IMR-90 (cell line): ENCODE data around the gene SHISAL1. TPM values are rescaled to one million over a fixed set of nuclear protein-coding genes. Genes with fewer than 3 reads are reported as not detected.

ENCODE experiments used
- ATAC-seq: fragments of 200-7000 bp; cut with Tn5 transposase; 2 replicates; pipeline ENCODE4 v1.9.1; 2020; ENCODE audit warnings: low read depth, mild to moderate bottlenecking, moderate library complexity
- BruUV-seq: library from RNA; stranded (reverse); fragments of 400-500 nt; replicated peaks from 2 replicates; lab custom pipeline; 2021; lab: Mats Ljungman, UMichigan
- CTCF ChIA-PET: fragments of 300-600 bp; formaldehyde crosslinking; extraction: SDS; loops from one replicate; lab custom pipeline; 2021; ENCODE audit warnings: antibody characterized with exemption; lab: Yijun Ruan, JAX
- POLR2A ChIA-PET: fragments of 300-600 bp; sonication (Branson Sonifier 250); formaldehyde crosslinking; loops from one replicate; lab custom pipeline; 2022; ENCODE audit warnings: antibody characterized with exemption; ENCODE audit not compliant: unreplicated experiment; lab: Charles Lee
- DNase-seq: peaks from one replicate; pipeline ENCODE4 v3.0.0; 2013
- H2AFZ ChIP-seq: replicated peaks from 2 replicates; pipeline ENCODE3; 2013; ENCODE audit warnings: low read length, mild to moderate bottlenecking; ENCODE audit not compliant: poor library complexity
- H2AK5ac ChIP-seq: 2 replicates; pipeline ENCODE4 v1.6.1; 2013; ENCODE audit warnings: low read depth, low read length, inconsistent platforms
- H2AK9ac ChIP-seq: replicated peaks from 2 replicates; pipeline ENCODE3; 2013; ENCODE audit warnings: mild to moderate bottlenecking, low read depth, low read length, moderate library complexity; ENCODE audit not compliant: poor library complexity
- H2BK120ac ChIP-seq: 2 replicates; pipeline ENCODE4 v1.6.1; 2013; ENCODE audit warnings: low read depth, low read length, inconsistent platforms
- H2BK15ac ChIP-seq: 3 replicates; pipeline ENCODE4 v1.6.1; 2013; ENCODE audit warnings: low read depth, low read length, inconsistent platforms
- H2BK20ac ChIP-seq: 2 replicates; pipeline ENCODE4 v1.6.1; 2013; ENCODE audit warnings: low read depth, mild to moderate bottlenecking, inconsistent platforms, low read length, moderate library complexity
- H2BK5ac ChIP-seq: 2 replicates; pipeline ENCODE4 v1.6.1; 2013; ENCODE audit warnings: mild to moderate bottlenecking, low read depth, low read length, inconsistent platforms; ENCODE audit not compliant: poor library complexity, severe bottlenecking
- H3K14ac ChIP-seq: replicated peaks from 2 replicates; pipeline ENCODE4 v1.6.1; 2013; ENCODE audit warnings: low read depth, low read length, inconsistent platforms
- H3K18ac ChIP-seq: 2 replicates; pipeline ENCODE4 v1.6.1; 2013; ENCODE audit warnings: low read depth, low read length, control low read depth
- H3K23ac ChIP-seq: 2 replicates; pipeline ENCODE4 v1.6.1; 2013; ENCODE audit warnings: low read depth, low read length, inconsistent platforms
- H3K27ac ChIP-seq: 2 replicates; pipeline ENCODE4 v1.5.1; 2013; ENCODE audit warnings: mild to moderate bottlenecking, control low read depth, low read length; ENCODE audit not compliant: insufficient read depth
- H3K27me3 ChIP-seq: 2 replicates; pipeline ENCODE4 v1.6.1; 2013; ENCODE audit warnings: low read length; ENCODE audit not compliant: control insufficient read depth, insufficient read depth
- H3K36me3 ChIP-seq: 2 replicates; pipeline ENCODE4 v1.6.1; 2013; ENCODE audit warnings: low read length, mixed read lengths; ENCODE audit not compliant: control insufficient read depth, insufficient read depth
- H3K4ac ChIP-seq: 2 replicates; pipeline ENCODE4 v1.6.1; 2013; ENCODE audit warnings: low read depth, low read length, inconsistent platforms
- H3K4me1 ChIP-seq: 2 replicates; pipeline ENCODE4 v1.6.1; 2013; ENCODE audit warnings: low read length, mixed read lengths; ENCODE audit not compliant: control insufficient read depth, insufficient read depth
- H3K4me2 ChIP-seq: 2 replicates; pipeline ENCODE4 v1.6.1; 2013; ENCODE audit warnings: low read depth, mild to moderate bottlenecking, control low read depth, low read length, moderate library complexity
- H3K4me3 ChIP-seq: 2 replicates; pipeline ENCODE4 v1.5.1; 2013; ENCODE audit warnings: low read depth, mild to moderate bottlenecking, control low read depth, low read length, moderate library complexity; ENCODE audit not compliant: insufficient read depth
- H3K56ac ChIP-seq: 2 replicates; pipeline ENCODE4 v1.6.1; 2013; ENCODE audit warnings: low read length, inconsistent platforms; ENCODE audit not compliant: insufficient read depth; ENCODE audit errors: extremely low read depth
- H3K79me1 ChIP-seq, 2 experiments: 2 replicates each; pipeline ENCODE4 v1.6.1; 2013; ENCODE audit warnings: low read length in 2 of 2, inconsistent platforms in 1 of 2, low read depth in 1 of 2
- H3K9ac ChIP-seq: 2 replicates; pipeline ENCODE4 v1.6.1; 2013; ENCODE audit warnings: low read depth, low read length, control low read depth
- H3K9me1 ChIP-seq: 2 replicates; pipeline ENCODE4 v1.6.1; 2013; ENCODE audit warnings: low read length, inconsistent platforms; ENCODE audit not compliant: insufficient read depth
- H3K9me3 ChIP-seq: 2 replicates; pipeline ENCODE4 v1.6.1; 2013; ENCODE audit warnings: low read length; ENCODE audit not compliant: control insufficient read depth, insufficient read depth
- H4K20me1 ChIP-seq: 2 replicates; pipeline ENCODE4 v1.6.1; 2013; ENCODE audit warnings: low read length, inconsistent platforms; ENCODE audit not compliant: insufficient read depth
- H4K5ac ChIP-seq: 2 replicates; pipeline ENCODE4 v1.6.1; 2013; ENCODE audit warnings: mild to moderate bottlenecking, low read depth, low read length, control low read depth
- H4K8ac ChIP-seq, 2 experiments: 2 replicates each; pipeline ENCODE4 v1.6.1; 2013; ENCODE audit warnings: low read depth in 2 of 2, low read length in 2 of 2, control low read depth in 1 of 2, inconsistent platforms in 1 of 2
- H4K91ac ChIP-seq: 2 replicates; pipeline ENCODE4 v1.6.1; 2013; ENCODE audit warnings: low read depth, low read length, inconsistent platforms; ENCODE audit not compliant: insufficient read depth
- BHLHE40 ChIP-seq: fragments of 150-350 bp; IDR thresholded peaks from 2 replicates; pipeline ENCODE4 v1.6.1; 2016; ENCODE audit warnings: mild to moderate bottlenecking, low read depth, low read length
- CEBPB ChIP-seq: IDR thresholded peaks from 2 replicates; pipeline ENCODE4 v1.6.1; 2012; ENCODE audit warnings: low read depth, low read length, improper control_type of control experiment
- CHD1 ChIP-seq: IDR thresholded peaks from 2 replicates; pipeline ENCODE4 v1.6.1; 2012; ENCODE audit warnings: low read depth, low read length, improper control_type of control experiment
- FOS ChIP-seq: fragments of 150-350 bp; IDR thresholded peaks from 2 replicates; pipeline ENCODE4 v1.6.1; 2016; ENCODE audit warnings: low read depth, low read length
- MAFK ChIP-seq: IDR thresholded peaks from 2 replicates; pipeline ENCODE4 v1.6.1; 2012; ENCODE audit warnings: low read depth, low read length, improper control_type of control experiment
- MAZ ChIP-seq: IDR thresholded peaks from 2 replicates; pipeline ENCODE4 v1.6.1; 2012; ENCODE audit warnings: low read depth, mild to moderate bottlenecking, low read length, improper control_type of control experiment, moderate library complexity, borderline replicate concordance
- MXI1 ChIP-seq: IDR thresholded peaks from 2 replicates; pipeline ENCODE4 v1.6.1; 2012; ENCODE audit warnings: low read depth, mild to moderate bottlenecking, low read length, moderate library complexity, borderline replicate concordance
- NFE2L2 ChIP-seq: fragments of 150-350 bp; IDR thresholded peaks from 2 replicates; pipeline ENCODE4 v1.6.1; 2016; ENCODE audit warnings: low read depth, mild to moderate bottlenecking, low read length
- RAD21 ChIP-seq: IDR thresholded peaks from 2 replicates; pipeline ENCODE4 v1.6.1; 2012; ENCODE audit warnings: low read length, improper control_type of control experiment
- RCOR1 ChIP-seq: IDR thresholded peaks from 2 replicates; pipeline ENCODE4 v1.6.1; 2012; ENCODE audit warnings: mild to moderate bottlenecking, low read length, improper control_type of control experiment; ENCODE audit not compliant: insufficient replicate concordance
- RFX5 ChIP-seq: IDR thresholded peaks from 2 replicates; pipeline ENCODE4 v1.8.0; 2012; ENCODE audit warnings: low read depth, mild to moderate bottlenecking, low read length, moderate library complexity
- SMC3 ChIP-seq: fragments of 150-350 bp; IDR thresholded peaks from 2 replicates; pipeline ENCODE4 v1.6.1; 2016; ENCODE audit warnings: low read depth, mild to moderate bottlenecking, antibody characterized with exemption, low read length, moderate library complexity
- WGBS, 2 experiments: methylation state at CpG; one replicate each; pipeline versions ENCODE4 v1.1.5 to v1.1.7; 2013; ENCODE audit warnings: missing lambda C conversion rate in 2 of 2; ENCODE audit not compliant: insufficient read length in 1 of 2; ENCODE audit errors: extremely low coverage in 2 of 2; 5-methylcytosine and 5-hydroxymethylcytosine counted together
- dilution Hi-C: fragments of 300-500 bp; cut with HindIII; formaldehyde crosslinking; loops from one replicate; pipeline ENCODE4 v1.14.3; 2018; ENCODE audit warnings: low sequenced_read_pairs; ENCODE audit not compliant: unreplicated experiment
- in situ Hi-C: fragments of 300-500 bp; cut with MboI; formaldehyde crosslinking; loops from 3 replicates; pipeline ENCODE4 v1.14.3; 2019; ENCODE audit warnings: low sequenced_read_pairs, inconsistent platforms, mixed read lengths
- intact Hi-C: fragments of 100-400 bp; cut with micrococcal nuclease; formaldehyde crosslinking; loops from 2 replicates; pipeline ENCODE4 v1.10.0; 2022
- polyA plus RNA-seq, 3 experiments: library from polyadenylated mRNA; depleted of rRNA; stranded (reverse); fragments of >200 nt; gene quantifications; 2 replicates each; pipeline ENCODE4 v1.2.3, GENCODE V29; 2012; ENCODE audit warnings: low replicate concordance in 1 of 3
- total RNA-seq: library from RNA; depleted of rRNA; stranded (reverse); fragments of >200 nt; gene quantifications from 2 replicates; pipeline ENCODE4 v1.2.3, GENCODE V29; 2012
- TF ChIP-seq, protein P1 (sequence below): fragments of 150-350 bp; IDR thresholded peaks from 2 replicates; pipeline ENCODE4 v1.6.1; 2017; ENCODE audit warnings: mild to moderate bottlenecking, antibody characterized with exemption, low read length, low read depth
- TF ChIP-seq, protein P2 (sequence below): fragments of 150-350 bp; IDR thresholded peaks from 2 replicates; pipeline ENCODE4 v1.6.1; 2016; ENCODE audit warnings: low read depth, mild to moderate bottlenecking, low read length, moderate library complexity, borderline replicate concordance

The SHISAL1 gene
- total and polyA plus RNA-seq, 2 of the 4 experiments (the other 2 are of a cell fraction), result 1.0 to 1.4 TPM

DNA sequence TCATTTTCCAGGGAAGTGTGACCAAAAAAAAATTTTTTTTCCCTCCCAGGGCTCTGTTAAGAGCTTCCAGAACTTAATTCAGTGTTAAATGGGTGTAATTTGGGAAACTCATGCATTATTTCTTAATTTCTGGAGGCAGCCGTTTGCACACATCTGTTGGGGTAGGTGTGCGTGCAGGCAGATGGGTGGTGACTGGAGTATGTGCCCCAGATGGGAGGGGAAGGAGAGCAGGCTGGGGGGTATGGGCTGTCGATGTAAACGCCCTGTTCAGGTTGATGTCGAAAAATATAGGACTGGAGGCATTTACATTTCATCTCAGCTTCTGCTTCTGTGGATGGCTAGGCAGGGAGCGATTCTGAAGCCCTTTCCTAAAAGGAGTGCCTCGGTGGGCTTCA lies 13.7 kb upstream of the SHISAL1 start (continued):
- TF ChIP-seq RAD21, result no peak

DNA sequence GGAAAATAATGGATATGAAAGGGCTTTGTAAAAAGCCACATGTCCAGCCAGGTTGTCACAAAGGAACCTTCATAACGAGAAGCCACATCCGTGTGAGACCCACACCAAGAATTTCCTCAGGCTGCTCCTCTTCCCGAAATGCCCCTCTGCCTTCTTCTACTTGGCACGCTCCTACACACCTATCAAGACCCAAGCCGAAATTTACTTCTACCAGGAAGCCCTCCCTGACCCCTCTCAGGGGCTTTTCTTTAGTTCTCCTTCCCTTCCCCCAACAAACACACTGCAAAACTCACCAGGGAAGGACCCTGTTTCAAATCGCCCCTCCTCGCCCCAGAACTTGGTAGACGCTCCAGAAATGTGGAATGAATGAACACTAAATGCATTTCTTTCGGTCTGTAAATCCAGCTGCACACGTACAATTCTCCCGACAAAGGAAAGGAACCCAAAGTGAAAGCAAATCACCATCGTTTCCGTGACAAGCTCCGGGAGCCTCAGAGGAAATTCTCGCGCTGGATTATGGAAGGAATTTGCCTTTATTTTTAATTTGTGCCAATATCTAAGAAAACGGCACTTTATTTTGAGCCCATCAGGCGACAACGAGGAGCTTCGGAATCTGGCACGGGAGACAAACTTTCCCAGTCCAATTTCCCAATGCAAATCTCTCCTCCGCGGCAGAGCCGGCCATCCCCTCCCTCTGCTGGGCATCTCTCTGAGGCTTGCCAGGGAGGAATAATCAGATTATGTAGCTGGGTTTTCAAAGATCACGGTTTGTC lies 13.2 kb upstream of the SHISAL1 start:
- Histone ChIP-seq H3K56ac (peak overlapping the region; percentile 72), H2AK5ac (peak overlapping the region; percentile 34; the same call in 1 of the 2 replicates), H2AFZ (peak overlapping the region; percentile 87), H3K4ac (peak overlapping the region; percentile 83), H3K27me3 (peaks cover 11% of the 10 kb centered on the region), H3K14ac (peak overlapping the region; percentile 88), H3K36me3 (no peaks in the 10 kb centered on the region), H3K9me1 (no peaks in the 10 kb centered on the region; the same call in 1 of the 2 replicates), H3K18ac (peak overlapping the region; percentile 94), H4K8ac (peak overlapping the region; percentile 75 to 83), H2AK9ac (peak overlapping the region; percentile 45), H3K4me2 (peak overlapping the region; percentile 98), H3K4me3 (peak overlapping the region; percentile 57), H3K23ac (peak overlapping the region; percentile 91; the same call in 1 of the 2 replicates), H2BK15ac (peak overlapping the region; percentile 52), H4K20me1 (peaks cover 8% of the 10 kb centered on the region), H3K79me1 (peaks cover 0 to 6% of the 10 kb centered on the region in 2 experiments; a peak in 1 of 4 replicates), H3K9ac (peak overlapping the region; percentile 86), H4K5ac (peak overlapping the region; percentile 90), H2BK120ac (peak overlapping the region; percentile 91), H3K9me3 (no peaks in the 10 kb centered on the region), H2BK20ac (peak overlapping the region; percentile 80), H2BK5ac (peak overlapping the region; percentile 2), H3K4me1 (peaks cover 13% of the 10 kb centered on the region; the same call in 1 of the 2 replicates), H3K27ac (peak overlapping the region; percentile 77), H4K91ac (peak overlapping the region; percentile 82)
- BruUV-seq, result no TSS peak
- dilution Hi-C loops (no loop called here), intact Hi-C loops (loop anchor here (1.0 to 10.0 kb wide), 4 partner anchors 181 to 334 kb away; no protein-coding TSS in a partner anchor), in situ Hi-C loops (no loop called here)
- DNase-seq (peak; percentile 64), ATAC-seq (peak; percentile 69)
- WGBS, 2 experiments, result 65% methylated on average over 2 of the region's 25 CpGs; no CpG with 5 or more reads in 1 of the 2 experiments
- CTCF ChIA-PET, result interaction anchor here (1.1 kb wide), 1 partner anchor 333 kb away, joined by 5 read pairs; no protein-coding TSS in a partner anchor
- POLR2A ChIA-PET, result no interaction called here
- TF ChIP-seq RCOR1 (no peak), RAD21 (peak; percentile 38; the same call in 1 of the 2 replicates), MAFK (no peak), SMC3 (peak; percentile 39; the same call in 1 of the 2 replicates), CHD1 (no peak), NFE2L2 (no peak), MAZ (no peak), BHLHE40 (no peak), FOS (no peak), MXI1 (no peak), CEBPB (no peak), RFX5 (no peak)
- TF ChIP-seq, protein P1, sequence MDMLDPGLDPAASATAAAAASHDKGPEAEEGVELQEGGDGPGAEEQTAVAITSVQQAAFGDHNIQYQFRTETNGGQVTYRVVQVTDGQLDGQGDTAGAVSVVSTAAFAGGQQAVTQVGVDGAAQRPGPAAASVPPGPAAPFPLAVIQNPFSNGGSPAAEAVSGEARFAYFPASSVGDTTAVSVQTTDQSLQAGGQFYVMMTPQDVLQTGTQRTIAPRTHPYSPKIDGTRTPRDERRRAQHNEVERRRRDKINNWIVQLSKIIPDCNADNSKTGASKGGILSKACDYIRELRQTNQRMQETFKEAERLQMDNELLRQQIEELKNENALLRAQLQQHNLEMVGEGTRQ, result no peak
- TF ChIP-seq, protein P2, sequence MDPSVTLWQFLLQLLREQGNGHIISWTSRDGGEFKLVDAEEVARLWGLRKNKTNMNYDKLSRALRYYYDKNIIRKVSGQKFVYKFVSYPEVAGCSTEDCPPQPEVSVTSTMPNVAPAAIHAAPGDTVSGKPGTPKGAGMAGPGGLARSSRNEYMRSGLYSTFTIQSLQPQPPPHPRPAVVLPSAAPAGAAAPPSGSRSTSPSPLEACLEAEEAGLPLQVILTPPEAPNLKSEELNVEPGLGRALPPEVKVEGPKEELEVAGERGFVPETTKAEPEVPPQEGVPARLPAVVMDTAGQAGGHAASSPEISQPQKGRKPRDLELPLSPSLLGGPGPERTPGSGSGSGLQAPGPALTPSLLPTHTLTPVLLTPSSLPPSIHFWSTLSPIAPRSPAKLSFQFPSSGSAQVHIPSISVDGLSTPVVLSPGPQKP, result no peak
